ENCODE measurements around the gene NID1. TPM values are rescaled to one million over a fixed set of nuclear protein-coding genes. Genes with fewer than 3 reads are reported as not detected.

Gene NID1, protein sequence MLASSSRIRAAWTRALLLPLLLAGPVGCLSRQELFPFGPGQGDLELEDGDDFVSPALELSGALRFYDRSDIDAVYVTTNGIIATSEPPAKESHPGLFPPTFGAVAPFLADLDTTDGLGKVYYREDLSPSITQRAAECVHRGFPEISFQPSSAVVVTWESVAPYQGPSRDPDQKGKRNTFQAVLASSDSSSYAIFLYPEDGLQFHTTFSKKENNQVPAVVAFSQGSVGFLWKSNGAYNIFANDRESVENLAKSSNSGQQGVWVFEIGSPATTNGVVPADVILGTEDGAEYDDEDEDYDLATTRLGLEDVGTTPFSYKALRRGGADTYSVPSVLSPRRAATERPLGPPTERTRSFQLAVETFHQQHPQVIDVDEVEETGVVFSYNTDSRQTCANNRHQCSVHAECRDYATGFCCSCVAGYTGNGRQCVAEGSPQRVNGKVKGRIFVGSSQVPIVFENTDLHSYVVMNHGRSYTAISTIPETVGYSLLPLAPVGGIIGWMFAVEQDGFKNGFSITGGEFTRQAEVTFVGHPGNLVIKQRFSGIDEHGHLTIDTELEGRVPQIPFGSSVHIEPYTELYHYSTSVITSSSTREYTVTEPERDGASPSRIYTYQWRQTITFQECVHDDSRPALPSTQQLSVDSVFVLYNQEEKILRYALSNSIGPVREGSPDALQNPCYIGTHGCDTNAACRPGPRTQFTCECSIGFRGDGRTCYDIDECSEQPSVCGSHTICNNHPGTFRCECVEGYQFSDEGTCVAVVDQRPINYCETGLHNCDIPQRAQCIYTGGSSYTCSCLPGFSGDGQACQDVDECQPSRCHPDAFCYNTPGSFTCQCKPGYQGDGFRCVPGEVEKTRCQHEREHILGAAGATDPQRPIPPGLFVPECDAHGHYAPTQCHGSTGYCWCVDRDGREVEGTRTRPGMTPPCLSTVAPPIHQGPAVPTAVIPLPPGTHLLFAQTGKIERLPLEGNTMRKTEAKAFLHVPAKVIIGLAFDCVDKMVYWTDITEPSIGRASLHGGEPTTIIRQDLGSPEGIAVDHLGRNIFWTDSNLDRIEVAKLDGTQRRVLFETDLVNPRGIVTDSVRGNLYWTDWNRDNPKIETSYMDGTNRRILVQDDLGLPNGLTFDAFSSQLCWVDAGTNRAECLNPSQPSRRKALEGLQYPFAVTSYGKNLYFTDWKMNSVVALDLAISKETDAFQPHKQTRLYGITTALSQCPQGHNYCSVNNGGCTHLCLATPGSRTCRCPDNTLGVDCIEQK
- total RNA-seq = 100 to 1,000 TPM in 2 of 9 donors, 10 to 100 TPM in 7; 33.3 to 157 (median 61.7) TPM
- 10 to 100 TPM; 19.4 to 89.6 TPM for polyA plus RNA-seq
- long read RNA-seq, donor 1, partial matches to known transcripts = 6 of 10 reads
- long read RNA-seq, donor 1, other reads (novel, unspliced or antisense) = 4 of 10 reads
- long read RNA-seq, donor 2, full-length matches to known transcripts = 8 of 49 reads
- long read RNA-seq, donor 2, partial matches to known transcripts = 16 of 49 reads
- long read RNA-seq, donor 2, other reads (novel, unspliced or antisense) = 25 of 49 reads
- long read RNA-seq, donor 3, full-length matches to known transcripts = 1 of 13 reads
- long read RNA-seq, donor 3, partial matches to known transcripts = 7 of 13 reads
- long read RNA-seq, donor 3, other reads (novel, unspliced or antisense) = 5 of 13 reads

DNA sequence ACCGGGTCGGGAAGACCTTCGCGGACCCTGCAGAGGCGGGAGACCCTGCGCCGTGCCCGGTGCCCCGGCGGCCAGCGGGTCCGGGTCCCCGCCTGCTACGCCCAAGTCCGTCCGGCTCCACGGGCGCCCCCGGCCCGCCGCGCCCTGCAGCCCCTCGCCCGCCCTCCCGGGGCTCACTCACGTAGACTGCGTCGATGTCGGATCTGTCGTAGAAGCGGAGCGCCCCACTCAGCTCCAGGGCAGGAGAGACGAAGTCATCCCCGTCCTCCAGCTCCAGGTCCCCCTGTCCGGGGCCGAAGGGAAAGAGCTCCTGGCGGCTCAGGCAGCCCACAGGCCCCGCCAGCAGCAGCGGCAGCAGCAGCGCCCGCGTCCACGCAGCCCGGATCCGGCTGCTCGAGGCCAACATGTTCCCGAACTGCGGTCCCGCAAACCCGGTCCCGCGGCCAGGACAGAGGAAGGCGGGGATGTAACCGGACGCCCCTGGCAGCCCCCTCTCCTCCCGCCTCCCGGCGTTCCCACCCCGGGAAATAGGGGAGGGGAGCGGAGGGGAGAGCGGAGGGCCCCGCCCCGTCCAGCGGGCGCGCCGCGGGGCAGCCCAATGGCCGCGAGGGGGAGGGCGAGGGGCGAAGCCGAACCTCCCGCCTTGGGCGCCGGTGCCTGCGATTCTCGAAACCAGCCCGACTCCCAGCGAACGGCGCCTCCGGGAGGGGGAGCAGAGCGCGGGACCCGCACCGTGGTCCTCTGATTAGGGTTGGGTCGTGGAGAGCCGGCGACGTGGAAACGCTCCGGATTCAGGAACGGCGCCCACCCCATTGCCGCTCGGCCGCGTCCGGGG lies at the start of gene NID1:
TSS of gene NID1 (minus strand) at position 417 of the 835 bp plus-strand sequence. CDS start at position 406, 11 bp downstream.
- DNase-seq (peak; percentile 91 to 94 (median 92)), ATAC-seq (peak; percentile 59 to 85 (median 80))
- peak within 1 kb of the TSS; percentile 93 to 100 (median 97) for H3K27ac ChIP-seq
- peaks cover 0 to 22% (median 13%) of the 10 kb centered on the region in 9 donors for H3K36me3 ChIP-seq
- TF ChIP-seq, protein P1, sequence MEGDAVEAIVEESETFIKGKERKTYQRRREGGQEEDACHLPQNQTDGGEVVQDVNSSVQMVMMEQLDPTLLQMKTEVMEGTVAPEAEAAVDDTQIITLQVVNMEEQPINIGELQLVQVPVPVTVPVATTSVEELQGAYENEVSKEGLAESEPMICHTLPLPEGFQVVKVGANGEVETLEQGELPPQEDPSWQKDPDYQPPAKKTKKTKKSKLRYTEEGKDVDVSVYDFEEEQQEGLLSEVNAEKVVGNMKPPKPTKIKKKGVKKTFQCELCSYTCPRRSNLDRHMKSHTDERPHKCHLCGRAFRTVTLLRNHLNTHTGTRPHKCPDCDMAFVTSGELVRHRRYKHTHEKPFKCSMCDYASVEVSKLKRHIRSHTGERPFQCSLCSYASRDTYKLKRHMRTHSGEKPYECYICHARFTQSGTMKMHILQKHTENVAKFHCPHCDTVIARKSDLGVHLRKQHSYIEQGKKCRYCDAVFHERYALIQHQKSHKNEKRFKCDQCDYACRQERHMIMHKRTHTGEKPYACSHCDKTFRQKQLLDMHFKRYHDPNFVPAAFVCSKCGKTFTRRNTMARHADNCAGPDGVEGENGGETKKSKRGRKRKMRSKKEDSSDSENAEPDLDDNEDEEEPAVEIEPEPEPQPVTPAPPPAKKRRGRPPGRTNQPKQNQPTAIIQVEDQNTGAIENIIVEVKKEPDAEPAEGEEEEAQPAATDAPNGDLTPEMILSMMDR (IDR thresholded peaks at IDR 0.05) = peak; percentile 22 to 75 (median 52)
- peak; percentile 72 to 94 for TF ChIP-seq POLR2A (IDR thresholded peaks at IDR 0.05)
- H3K27me3 ChIP-seq = peaks cover 0 to 16% (median 0%) of the 10 kb centered on the region in 9 donors
- intact Hi-C loops (cut with DNase I) = loop anchor here in 5 of 10 donors (5.0 to 10.0 kb wide), 5 partner anchors 48 to 560 kb away; partner anchors contain the start of genes B3GALNT2 (in 1 of the 5) and LYST (in 1 of the 5)
- 1% methylated on average over 55 to 100 of the region's 100 CpGs for WGBS, 4 donors
- peaks cover 0 to 4% (median 0%) of the 10 kb centered on the region in 12 donors for H3K9me3 ChIP-seq
- peaks cover 0 to 68% (median 51%) of the 10 kb centered on the region in 12 donors for H3K4me1 ChIP-seq
- peak within 1 kb of the TSS; percentile 71 to 98 (median 89) for H3K4me3 ChIP-seq

DNA sequence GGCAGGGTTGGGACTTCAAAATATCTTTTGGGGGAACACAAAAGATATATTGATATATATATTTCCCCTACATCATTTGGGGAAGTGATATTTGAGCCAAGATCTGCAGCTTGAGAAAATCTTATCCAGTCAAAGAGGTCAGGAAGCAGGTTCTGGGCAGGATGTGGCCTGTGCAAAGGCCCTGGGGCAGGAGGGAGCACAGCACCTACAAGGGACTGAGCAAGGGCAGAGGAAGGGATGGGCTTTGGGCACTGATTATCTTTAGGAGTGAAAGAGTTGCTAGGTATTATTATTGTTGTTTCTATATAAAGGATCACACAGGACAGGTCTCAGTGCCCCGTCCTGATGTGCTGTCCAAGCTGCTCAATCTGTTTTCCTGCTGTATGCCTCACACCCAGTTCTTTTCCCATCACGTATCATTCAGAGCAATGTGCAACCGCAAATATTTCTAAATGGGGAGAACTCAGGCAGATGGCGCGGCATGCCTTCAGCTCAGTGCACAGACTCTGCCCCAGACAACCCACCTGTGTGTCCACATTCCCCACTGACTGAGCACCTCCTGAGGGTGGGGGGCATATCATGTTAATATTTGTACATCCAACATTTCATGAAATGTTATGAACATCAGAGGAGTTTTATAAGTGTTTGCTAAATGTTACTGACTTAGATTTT lies 49.3 kb upstream of the NID1 start:
- no peaks in the 10 kb centered on the region for H3K9me3 ChIP-seq
- 84 to 96% (median 89%) methylated on average over 5 of the region's 5 CpGs for WGBS, 4 donors
- intact Hi-C loops (cut with DNase I) = loop anchor here in 5 of 10 donors (5.0 to 10.0 kb wide), 4 partner anchors 168 to 378 kb away; partner anchors contain the start of gene ERO1B (in 2 of the 5)

More for the DNA sequence above, 49.3 kb upstream of the NID1 start:
- Histone ChIP-seq H3K36me3 (no peaks in the 10 kb centered on the region), H3K27ac (peak overlapping the region in 9 of 12 donors; percentile 57 to 84 (median 78)), H3K4me3 (no peak overlapping the region), H3K4me1 (peaks cover 0 to 14% (median 0%) of the 10 kb centered on the region in 12 donors), H3K27me3 (no peaks in the 10 kb centered on the region)
- DNase-seq (no peak), ATAC-seq (no peak)
- TF ChIP-seq, protein P1 (IDR thresholded peaks at IDR 0.05) = no peak
- TF ChIP-seq POLR2A (IDR thresholded peaks at IDR 0.05) = no peak

Data from heart left ventricle (tissue), 16 donors.